Prostate gland (tissue), 2 donors: ENCODE results near the gene GALNT7.

ENCODE experiments used
- CTCF ChIP-seq, 4 experiments: fragments of 200-600 bp in 2 of 4; fragments of 450-650 bp in 2 of 4; sonication (generic) in 2 of 4; IDR thresholded peaks; 1 replicate in 3 of 4; 2 replicates in 1 of 4; pipeline ENCODE4 v1.5.1; 2016 to 2019; ENCODE audit warnings: antibody characterized with exemption in 4 of 4, mild to moderate bottlenecking in 2 of 4, moderate library complexity in 2 of 4
- POLR2A ChIP-seq: fragments of 450-650 bp; IDR thresholded peaks from one replicate; pipeline ENCODE4 v1.6.1; 2016; ENCODE audit warnings: antibody characterized with exemption, mild to moderate bottlenecking

DNA sequence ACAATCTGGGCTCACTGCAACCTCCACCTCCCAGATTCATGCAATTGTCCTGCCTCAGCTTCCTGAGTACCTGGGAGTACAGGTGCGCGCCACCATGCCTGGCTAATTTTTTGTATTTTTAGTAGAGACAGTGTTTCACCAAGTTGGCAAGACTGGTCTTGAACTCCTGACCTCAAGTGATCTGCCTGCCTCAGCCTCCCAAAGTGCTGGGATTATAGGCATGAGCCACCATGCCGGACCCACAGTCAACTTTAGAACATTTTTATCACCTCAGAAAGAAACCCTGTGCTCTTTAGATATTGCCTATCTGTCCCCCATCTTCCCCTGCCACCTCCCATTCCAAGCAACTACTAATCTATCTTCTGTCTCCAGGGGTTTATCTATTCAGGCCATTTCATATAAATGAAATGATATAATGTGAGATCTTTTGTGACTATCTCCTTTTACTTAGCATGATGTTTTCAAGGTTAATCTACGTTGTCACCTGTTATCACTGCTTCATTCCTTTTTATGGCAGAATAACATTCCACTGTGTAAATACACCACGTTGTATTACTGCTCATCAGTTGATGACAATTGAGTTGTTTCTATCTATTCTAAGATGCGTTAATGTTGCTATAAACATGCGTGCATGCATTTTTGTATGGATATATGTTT, 44.3 kb upstream of the GALNT7 start:
- TF ChIP-seq POLR2A = no peak
- no peak for TF ChIP-seq CTCF (IDR thresholded peaks at IDR 0.05)
